GM12878 (cell line): Measurements from ENCODE around the gene BTBD9. TPM values are rescaled to one million over a fixed set of nuclear protein-coding genes. Genes with fewer than 3 reads are reported as not detected.

ENCODE experiments used
- ATAC-seq: fragments of 200-7000 bp; cut with Tn5 transposase; 3 replicates; pipeline ENCODE4 v1.9.1; 2020; ENCODE audit warnings: mild to moderate bottlenecking, moderate library complexity
- BruUV-seq: library from RNA; stranded (reverse); fragments of 400-500 nt; replicated peaks from 2 replicates; lab custom pipeline; 2021; lab: Mats Ljungman, UMichigan
- CTCF ChIA-PET: fragments of 300-600 bp; sonication (Branson Sonifier 250); formaldehyde crosslinking; extraction: SDS; loops from one replicate; lab custom pipeline; 2021; ENCODE audit warnings: inconsistent platforms; lab: Yijun Ruan, JAX
- POLR2A ChIA-PET: fragments of 350-600 bp; formaldehyde crosslinking; extraction: SDS; loops from one replicate; lab custom pipeline; 2021; ENCODE audit warnings: inconsistent platforms; lab: Charles Lee
- RAD21 ChIA-PET: fragments of 300-600 bp; sonication (Branson Sonifier 250); formaldehyde crosslinking; loops from one replicate; lab custom pipeline; 2023; ENCODE audit warnings: antibody characterized with exemption; ENCODE audit not compliant: unreplicated experiment; lab: Charles Lee
- SMC1A ChIA-PET: fragments of 300-600 bp; sonication (Branson Sonifier 250); formaldehyde crosslinking; loops from one replicate; lab custom pipeline; 2023; ENCODE audit not compliant: unreplicated experiment, uncharacterized antibody; lab: Charles Lee
- DNase-seq: peaks from one replicate; pipeline ENCODE4 v3.0.0-alpha.2; 2011; ENCODE audit warnings: low read depth, low spot score
- FAIRE-seq: peaks from 3 replicates; lab custom pipeline; 2011; peaks lifted over from hg19 to GRCh38; lab: Jason Lieb, UNC
- H2AFZ ChIP-seq: 2 replicates; pipeline ENCODE4 v1.6.0; 2011; ENCODE audit warnings: low read depth, low read length, control low read depth; ENCODE audit not compliant: control insufficient read depth
- H3K27ac ChIP-seq: 2 replicates; pipeline ENCODE4 v1.5.1; 2011; ENCODE audit warnings: control low read depth; ENCODE audit not compliant: control insufficient read depth, insufficient read depth
- H3K27me3 ChIP-seq, 2 experiments: replicated peaks in 1 of 2; 2 replicates each; pipeline versions ENCODE4 v1.6.0 to v1.6.1; 2011; ENCODE audit warnings: low read length in 1 of 2; ENCODE audit not compliant: control insufficient read depth in 2 of 2, insufficient read depth in 2 of 2
- H3K36me3 ChIP-seq, 2 experiments: 2 replicates each; pipeline ENCODE4 v1.5.1; 2011; ENCODE audit warnings: low read length in 1 of 2; ENCODE audit not compliant: control insufficient read depth in 2 of 2, insufficient read depth in 2 of 2
- H3K4me1 ChIP-seq: 2 replicates; pipeline ENCODE4 v1.6.1; 2011; ENCODE audit warnings: mild to moderate bottlenecking, low read length, moderate library complexity, mixed read lengths; ENCODE audit not compliant: control insufficient read depth, insufficient read depth
- H3K4me2 ChIP-seq: 2 replicates; pipeline ENCODE4 v1.6.0; 2011; ENCODE audit warnings: control low read depth; ENCODE audit not compliant: control insufficient read depth, insufficient read depth
- H3K4me3 ChIP-seq: fragments of 200-600 bp; sonication (generic); 2 replicates; pipeline ENCODE4 v1.5.1; 2016
- H3K79me2 ChIP-seq: 2 replicates; pipeline ENCODE4 v1.6.0; 2011; ENCODE audit warnings: low read length; ENCODE audit not compliant: control insufficient read depth, insufficient read depth
- H3K9ac ChIP-seq: 2 replicates; pipeline ENCODE4 v1.8.0; 2011; ENCODE audit warnings: low read length, control low read depth, mixed read lengths; ENCODE audit not compliant: control insufficient read depth, insufficient read depth
- H3K9me3 ChIP-seq: replicated peaks from 3 replicates; pipeline ENCODE4 v1.5.1; 2011; ENCODE audit warnings: mild to moderate bottlenecking, low read length; ENCODE audit not compliant: control insufficient read depth, insufficient read depth
- H4K20me1 ChIP-seq: 2 replicates; pipeline ENCODE4 v1.6.0; 2011; ENCODE audit not compliant: control insufficient read depth, insufficient read depth
- BRCA1 ChIP-seq: IDR thresholded peaks from 2 replicates; pipeline ENCODE4 v1.6.1; 2011; ENCODE audit warnings: low read depth, low read length, improper control_type of control experiment
- EED ChIP-seq: sonication (generic); IDR thresholded peaks from 2 replicates; pipeline ENCODE4 v1.6.1; 2016; ENCODE audit warnings: antibody characterized with exemption, low read depth
- EZH2 ChIP-seq: IDR thresholded peaks from 2 replicates; pipeline ENCODE4 v1.6.1; 2012; ENCODE audit warnings: low read depth, mild to moderate bottlenecking, control low read depth, inconsistent platforms, low read length, borderline replicate concordance; ENCODE audit not compliant: control insufficient read depth
- FOXM1 ChIP-seq: IDR thresholded peaks from 2 replicates; pipeline ENCODE4 v1.6.1; 2012; ENCODE audit warnings: low read depth, mild to moderate bottlenecking, inconsistent platforms, low read length, moderate library complexity
- GABPA ChIP-seq: IDR thresholded peaks from 2 replicates; pipeline ENCODE4 v1.6.1; 2014; ENCODE audit warnings: antibody characterized with exemption, low read depth, mild to moderate bottlenecking, inconsistent platforms
- KLF5 ChIP-seq: fragments of 450-650 bp; IDR thresholded peaks from 2 replicates; pipeline ENCODE4 v1.6.1; 2014; ENCODE audit warnings: mild to moderate bottlenecking; ENCODE audit not compliant: partially characterized antibody
- RELA ChIP-seq: fragments of 450-650 bp; IDR thresholded peaks from 2 replicates; pipeline ENCODE4 v1.8.0; 2014; ENCODE audit warnings: borderline replicate concordance; ENCODE audit not compliant: partially characterized antibody
- SIN3A ChIP-seq: IDR thresholded peaks from 2 replicates; pipeline ENCODE4 v1.6.1; 2012; ENCODE audit warnings: low read depth, low read length, improper control_type of control experiment
- SMAD1 ChIP-seq: fragments of 450-650 bp; IDR thresholded peaks from 2 replicates; pipeline ENCODE4 v1.6.1; 2018; ENCODE audit warnings: mild to moderate bottlenecking, low read depth; ENCODE audit not compliant: partially characterized antibody
- WGBS: methylation state at CpG from one replicate; pipeline ENCODE4 v1.1.6; 2016; ENCODE audit warnings: low lambda C conversion rate; ENCODE audit not compliant: insufficient replicate concordance, insufficient coverage; ENCODE audit errors: missing lambda C conversion rate; 5-methylcytosine and 5-hydroxymethylcytosine counted together
- in situ Hi-C: fragments of 300-500 bp; cut with MboI; formaldehyde crosslinking; loops from 9 replicates; pipeline ENCODE4 v1.14.3; 2018; ENCODE audit warnings: mixed read lengths
- intact Hi-C: fragments of 100-400 bp; cut with micrococcal nuclease; formaldehyde crosslinking; loops from one replicate; pipeline ENCODE4 v1.14.2; 2022; ENCODE audit not compliant: unreplicated experiment
- polyA plus RNA-seq, 11 experiments: library from polyadenylated mRNA; depleted of rRNA in 4 of 11; unstranded in 6 of 11; stranded (reverse) in 5 of 11; fragments of >200 nt; fragmentation: Nextera tagmentation in 4 of 11; fragmentation: Illumina TruSeq in 1 of 11; extraction: Ambion mirVana in 4 of 11; extraction: Trizol in 1 of 11; gene quantifications; 1 replicate in 1 of 11; 2 replicates in 10 of 11; pipeline versions ENCODE4 v1.2.1 to v1.2.3, GENCODE V29; 2011 to 2016; ENCODE audit warnings: inconsistent platforms in 2 of 11, missing spikeins in 2 of 11, low read depth in 1 of 11
- total RNA-seq, 4 experiments: library from RNA; depleted of rRNA in 3 of 4; stranded (reverse); fragments of >200 nt in 3 of 4; fragmentation: Illumina TruSeq in 1 of 4; extraction: Trizol in 1 of 4; gene quantifications; 2 replicates each; pipeline versions ENCODE4 v1.2.1 to v1.2.3, GENCODE V29; 2013 to 2021
- TF ChIP-seq, protein P1 (sequence below): fragments of 450-650 bp; IDR thresholded peaks from 2 replicates; pipeline ENCODE4 v1.6.1; 2017; ENCODE audit warnings: mild to moderate bottlenecking, moderate library complexity
- TF ChIP-seq, protein P2 (sequence below): fragments of 450-650 bp; IDR thresholded peaks from 2 replicates; pipeline ENCODE4 v1.6.1; 2017; ENCODE audit warnings: low read depth, mild to moderate bottlenecking, moderate library complexity
- TF ChIP-seq, protein P3 (sequence below): IDR thresholded peaks from 2 replicates; pipeline ENCODE4 v1.6.1; 2012; ENCODE audit warnings: mild to moderate bottlenecking, low read depth, low read length

BTBD9 gene
- total and polyA plus RNA-seq, 10 of the 15 experiments (the other 5 are each of a cell fraction or from before 2014, with no cell fraction given), result 0.22 to 8.6 (median 4.6) TPM

DNA sequence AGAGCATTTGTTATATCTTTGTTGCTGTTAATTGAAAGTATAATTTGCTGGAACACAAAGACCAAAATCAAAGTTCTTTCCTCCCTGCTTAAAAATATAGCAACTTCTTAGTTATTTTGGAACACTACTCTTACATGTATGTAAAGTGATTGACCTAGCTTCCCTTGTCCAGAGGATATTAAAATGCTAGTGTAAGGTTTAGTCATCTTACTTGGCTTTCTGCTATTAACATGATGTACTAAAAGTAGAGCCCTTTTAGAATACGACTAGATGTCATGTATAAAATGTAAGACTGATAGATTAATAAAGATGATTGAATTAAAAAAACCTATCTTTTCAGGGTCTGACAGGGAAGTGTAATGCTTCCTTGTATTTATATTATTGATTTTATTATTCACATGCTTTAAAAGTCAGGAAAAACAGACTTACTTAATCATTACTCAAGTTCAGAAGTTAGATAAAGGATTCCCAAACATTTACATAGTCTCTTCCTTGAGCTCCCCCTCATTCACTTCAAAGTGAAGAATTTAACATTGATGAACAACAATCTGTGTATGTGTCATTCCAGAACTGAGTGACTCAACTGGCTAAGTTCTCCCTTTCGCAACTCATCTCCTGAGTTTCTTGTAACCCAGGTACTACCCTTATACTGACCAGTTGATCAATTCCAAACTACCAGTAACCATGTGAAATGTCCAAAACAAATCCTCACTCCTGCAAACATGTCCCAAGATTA, 50.9 kb downstream of the BTBD9 start (continued):
- TF ChIP-seq GABPA, result no peak
- TF ChIP-seq RELA, result no peak
- TF ChIP-seq SIN3A, result no peak
- no peak for TF ChIP-seq EED
- TF ChIP-seq, all 136 proteins: peak for 0

DNA sequence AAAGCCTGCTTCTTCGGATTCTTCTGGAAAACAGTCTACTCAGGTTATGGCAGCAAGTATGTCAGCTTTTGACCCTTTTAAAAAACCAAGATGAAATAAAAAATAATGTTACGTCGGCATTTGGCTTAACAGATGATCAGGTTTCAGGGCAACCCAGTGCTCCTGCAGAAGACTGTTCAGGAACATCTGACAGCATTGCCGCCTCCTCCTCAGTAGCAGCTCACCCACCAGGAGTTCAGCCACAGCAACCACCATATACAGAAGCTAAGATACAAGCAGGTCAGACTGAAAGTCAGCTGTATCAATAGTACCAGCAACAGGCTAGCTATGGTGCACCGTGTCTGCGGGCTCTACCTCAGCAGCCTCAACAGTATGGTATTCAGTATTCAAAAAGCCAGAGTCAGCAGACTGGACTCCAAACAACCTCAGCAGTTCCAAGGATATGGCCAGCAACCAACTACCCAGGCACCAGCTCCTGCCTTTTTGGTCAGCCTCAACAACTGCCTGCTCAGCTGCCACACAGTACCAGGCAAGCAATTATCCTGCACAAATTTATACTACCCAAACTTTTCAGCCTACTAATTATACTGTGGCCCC, 51.9 kb downstream of the BTBD9 start:
- POLR2A ChIA-PET, result no interaction called here
- Histone ChIP-seq H3K4me1 (no peaks in the 10 kb centered on the region), H3K36me3 (no peaks in the 10 kb centered on the region), H3K79me2 (no peaks in the 10 kb centered on the region), H3K27ac (no peak overlapping the region), H3K9ac (no peak overlapping the region), H3K9me3 (no peaks in the 10 kb centered on the region), H3K4me3 (no peak overlapping the region), H3K4me2 (no peak overlapping the region), H4K20me1 (no peaks in the 10 kb centered on the region), H2AFZ (no peak overlapping the region), H3K27me3 (no peaks in the 10 kb centered on the region)
- FAIRE-seq (no peak), ATAC-seq (no peak), DNase-seq (no peak)
- in situ Hi-C loops (no loop called here), intact Hi-C loops (no loop called here)
- RAD21 ChIA-PET, result no interaction called here
- TF ChIP-seq, protein P1, sequence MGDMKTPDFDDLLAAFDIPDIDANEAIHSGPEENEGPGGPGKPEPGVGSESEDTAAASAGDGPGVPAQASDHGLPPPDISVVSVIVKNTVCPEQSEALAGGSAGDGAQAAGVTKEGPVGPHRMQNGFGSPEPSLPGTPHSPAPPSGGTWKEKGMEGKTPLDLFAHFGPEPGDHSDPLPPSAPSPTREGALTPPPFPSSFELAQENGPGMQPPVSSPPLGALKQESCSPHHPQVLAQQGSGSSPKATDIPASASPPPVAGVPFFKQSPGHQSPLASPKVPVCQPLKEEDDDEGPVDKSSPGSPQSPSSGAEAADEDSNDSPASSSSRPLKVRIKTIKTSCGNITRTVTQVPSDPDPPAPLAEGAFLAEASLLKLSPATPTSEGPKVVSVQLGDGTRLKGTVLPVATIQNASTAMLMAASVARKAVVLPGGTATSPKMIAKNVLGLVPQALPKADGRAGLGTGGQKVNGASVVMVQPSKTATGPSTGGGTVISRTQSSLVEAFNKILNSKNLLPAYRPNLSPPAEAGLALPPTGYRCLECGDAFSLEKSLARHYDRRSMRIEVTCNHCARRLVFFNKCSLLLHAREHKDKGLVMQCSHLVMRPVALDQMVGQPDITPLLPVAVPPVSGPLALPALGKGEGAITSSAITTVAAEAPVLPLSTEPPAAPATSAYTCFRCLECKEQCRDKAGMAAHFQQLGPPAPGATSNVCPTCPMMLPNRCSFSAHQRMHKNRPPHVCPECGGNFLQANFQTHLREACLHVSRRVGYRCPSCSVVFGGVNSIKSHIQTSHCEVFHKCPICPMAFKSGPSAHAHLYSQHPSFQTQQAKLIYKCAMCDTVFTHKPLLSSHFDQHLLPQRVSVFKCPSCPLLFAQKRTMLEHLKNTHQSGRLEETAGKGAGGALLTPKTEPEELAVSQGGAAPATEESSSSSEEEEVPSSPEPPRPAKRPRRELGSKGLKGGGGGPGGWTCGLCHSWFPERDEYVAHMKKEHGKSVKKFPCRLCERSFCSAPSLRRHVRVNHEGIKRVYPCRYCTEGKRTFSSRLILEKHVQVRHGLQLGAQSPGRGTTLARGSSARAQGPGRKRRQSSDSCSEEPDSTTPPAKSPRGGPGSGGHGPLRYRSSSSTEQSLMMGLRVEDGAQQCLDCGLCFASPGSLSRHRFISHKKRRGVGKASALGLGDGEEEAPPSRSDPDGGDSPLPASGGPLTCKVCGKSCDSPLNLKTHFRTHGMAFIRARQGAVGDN, result no peak
- TF ChIP-seq FOXM1 (no peak), SMAD1 (no peak), EZH2 (no peak), KLF5 (no peak), BRCA1 (no peak)
- TF ChIP-seq, protein P2, sequence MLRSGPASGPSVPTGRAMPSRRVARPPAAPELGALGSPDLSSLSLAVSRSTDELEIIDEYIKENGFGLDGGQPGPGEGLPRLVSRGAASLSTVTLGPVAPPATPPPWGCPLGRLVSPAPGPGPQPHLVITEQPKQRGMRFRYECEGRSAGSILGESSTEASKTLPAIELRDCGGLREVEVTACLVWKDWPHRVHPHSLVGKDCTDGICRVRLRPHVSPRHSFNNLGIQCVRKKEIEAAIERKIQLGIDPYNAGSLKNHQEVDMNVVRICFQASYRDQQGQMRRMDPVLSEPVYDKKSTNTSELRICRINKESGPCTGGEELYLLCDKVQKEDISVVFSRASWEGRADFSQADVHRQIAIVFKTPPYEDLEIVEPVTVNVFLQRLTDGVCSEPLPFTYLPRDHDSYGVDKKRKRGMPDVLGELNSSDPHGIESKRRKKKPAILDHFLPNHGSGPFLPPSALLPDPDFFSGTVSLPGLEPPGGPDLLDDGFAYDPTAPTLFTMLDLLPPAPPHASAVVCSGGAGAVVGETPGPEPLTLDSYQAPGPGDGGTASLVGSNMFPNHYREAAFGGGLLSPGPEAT, result no peak
- TF ChIP-seq, protein P3, sequence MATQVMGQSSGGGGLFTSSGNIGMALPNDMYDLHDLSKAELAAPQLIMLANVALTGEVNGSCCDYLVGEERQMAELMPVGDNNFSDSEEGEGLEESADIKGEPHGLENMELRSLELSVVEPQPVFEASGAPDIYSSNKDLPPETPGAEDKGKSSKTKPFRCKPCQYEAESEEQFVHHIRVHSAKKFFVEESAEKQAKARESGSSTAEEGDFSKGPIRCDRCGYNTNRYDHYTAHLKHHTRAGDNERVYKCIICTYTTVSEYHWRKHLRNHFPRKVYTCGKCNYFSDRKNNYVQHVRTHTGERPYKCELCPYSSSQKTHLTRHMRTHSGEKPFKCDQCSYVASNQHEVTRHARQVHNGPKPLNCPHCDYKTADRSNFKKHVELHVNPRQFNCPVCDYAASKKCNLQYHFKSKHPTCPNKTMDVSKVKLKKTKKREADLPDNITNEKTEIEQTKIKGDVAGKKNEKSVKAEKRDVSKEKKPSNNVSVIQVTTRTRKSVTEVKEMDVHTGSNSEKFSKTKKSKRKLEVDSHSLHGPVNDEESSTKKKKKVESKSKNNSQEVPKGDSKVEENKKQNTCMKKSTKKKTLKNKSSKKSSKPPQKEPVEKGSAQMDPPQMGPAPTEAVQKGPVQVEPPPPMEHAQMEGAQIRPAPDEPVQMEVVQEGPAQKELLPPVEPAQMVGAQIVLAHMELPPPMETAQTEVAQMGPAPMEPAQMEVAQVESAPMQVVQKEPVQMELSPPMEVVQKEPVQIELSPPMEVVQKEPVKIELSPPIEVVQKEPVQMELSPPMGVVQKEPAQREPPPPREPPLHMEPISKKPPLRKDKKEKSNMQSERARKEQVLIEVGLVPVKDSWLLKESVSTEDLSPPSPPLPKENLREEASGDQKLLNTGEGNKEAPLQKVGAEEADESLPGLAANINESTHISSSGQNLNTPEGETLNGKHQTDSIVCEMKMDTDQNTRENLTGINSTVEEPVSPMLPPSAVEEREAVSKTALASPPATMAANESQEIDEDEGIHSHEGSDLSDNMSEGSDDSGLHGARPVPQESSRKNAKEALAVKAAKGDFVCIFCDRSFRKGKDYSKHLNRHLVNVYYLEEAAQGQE, result no peak
- WGBS, result 96% methylated on average over 6 of the region's 6 CpGs
- SMC1A ChIA-PET, result no interaction called here
- no TSS peak for BruUV-seq
- CTCF ChIA-PET, result no interaction called here
